NCI-H2107 treated with DMSO at 0.1 percent for 48 hours (cell line): Measurements from ENCODE around the gene YES1.
"Not testable (repeated sequence)": the region's sequence is repeated elsewhere in the genome, so short reads cannot be mapped to it uniquely, and the experiment has no call there.

ENCODE experiments used
- DNase-seq: peaks from one replicate; lab custom pipeline; 2025; ENCODE audit not compliant: unreplicated experiment; lab: John Stamatoyannopoulos, UW

The YES1 gene

GRCh38 chr18:824179-824578 is 12.1 kb upstream of the YES1 start:
- DNase-seq = no peak

- no peak for DNase-seq
These were observed 8.6 kb upstream of the YES1 start for GRCh38 chr18:820591-821165.

GRCh38 chr18:816869-817268 is 4.8 kb upstream of the YES1 start:
- DNase-seq = no peak

GRCh38 chr18:816088-816653 is 4.1 kb upstream of the YES1 start:
- DNase-seq = no peak

- DNase-seq = no peak
These were observed 3.3 kb upstream of the YES1 start for GRCh38 chr18:815353-815752.

GRCh38 chr18:814300-815084 is 2.5 kb upstream of the YES1 start:
- no peak for DNase-seq

- DNase-seq = no peak
These were observed 1.4 kb upstream of the YES1 start for GRCh38 chr18:813172-814071.

- DNase-seq = no peak
These were observed 532 bp upstream of the YES1 start for GRCh38 chr18:812376-813171.

GRCh38 chr18:811182-811891 is 705 bp downstream of the YES1 start:
- no peak for DNase-seq

- DNase-seq = no peak
These were observed 1.9 kb downstream of the YES1 start for GRCh38 chr18:809985-810642.

GRCh38 chr18:809228-809627 is 2.8 kb downstream of the YES1 start:
- DNase-seq = not testable (repeated sequence)

- DNase-seq = no peak
These were observed 3.5 kb downstream of the YES1 start for GRCh38 chr18:808502-808901.

- peak; percentile 49 for DNase-seq
These were observed 4.0 kb downstream of the YES1 start for GRCh38 chr18:808086-808485.

GRCh38 chr18:805755-806110 is 6.3 kb downstream of the YES1 start:
- DNase-seq = no peak

- no peak for DNase-seq
These were observed 6.9 kb downstream of the YES1 start for GRCh38 chr18:805008-805754.

- no peak for DNase-seq
These were observed 10.9 kb downstream of the YES1 start for GRCh38 chr18:801137-801536.

GRCh38 chr18:799943-800342 is 12.1 kb downstream of the YES1 start:
- no peak for DNase-seq

GRCh38 chr18:795383-795782 is 16.7 kb downstream of the YES1 start:
- DNase-seq = not testable (repeated sequence)

- DNase-seq = no peak
These were observed 22.6 kb downstream of the YES1 start for GRCh38 chr18:789397-789796.
